HG02870 (cell line): Measurements from ENCODE around the gene CLDN10.
"Not testable (repeated sequence)": the region's sequence is repeated elsewhere in the genome, so short reads cannot be mapped to it uniquely, and the experiment has no call there.

Experiments
- ATAC-seq: cut with Tn5 transposase; IDR thresholded peaks from one replicate; pipeline ENCODE4 v1.9.1; 2021; ENCODE audit warnings: mild to moderate bottlenecking, moderate library complexity; ENCODE audit not compliant: unreplicated experiment

CLDN10 gene

DNA sequence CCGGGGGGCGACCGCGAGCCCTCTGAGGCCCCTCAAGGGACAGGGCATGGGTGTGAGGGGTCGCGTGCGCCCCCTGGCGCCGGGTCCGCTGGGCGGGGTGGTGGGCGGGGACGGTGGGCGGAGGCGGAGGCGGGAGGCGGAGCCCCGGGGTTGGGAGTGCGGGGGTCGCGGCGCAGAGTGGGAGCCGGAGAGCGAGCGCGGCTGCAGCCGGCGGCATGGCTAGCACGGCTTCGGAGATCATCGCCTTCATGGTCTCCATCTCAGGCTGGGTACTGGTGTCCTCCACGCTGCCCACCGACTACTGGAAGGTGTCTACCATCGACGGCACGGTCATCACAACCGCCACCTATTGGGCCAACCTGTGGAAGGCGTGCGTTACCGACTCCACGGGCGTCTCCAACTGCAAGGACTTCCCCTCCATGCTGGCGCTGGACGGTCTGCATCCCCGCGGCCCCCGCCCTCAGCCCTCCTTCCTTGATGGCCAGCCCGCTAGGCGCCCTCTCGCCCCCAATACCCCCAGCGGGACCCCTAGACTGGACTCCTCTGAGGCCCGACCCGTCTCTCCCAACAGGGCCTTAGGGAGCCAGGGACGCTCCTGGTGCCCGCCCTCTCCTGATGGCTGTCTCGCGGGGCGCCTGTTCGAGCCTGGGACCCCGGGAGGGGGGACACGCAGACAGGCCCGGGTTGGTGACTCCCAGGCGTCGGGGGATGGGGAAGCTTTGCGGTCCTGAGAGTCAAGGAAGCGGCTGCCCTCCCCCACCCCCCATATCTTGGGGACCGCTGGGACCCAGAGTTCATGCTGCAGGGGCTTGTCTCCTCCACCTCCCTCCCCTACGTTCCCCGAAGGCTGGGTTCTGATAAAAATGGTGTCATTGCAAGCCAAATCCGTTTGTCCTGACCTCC lies at the start of gene CLDN10:
Gene CLDN10, plus strand, starts transcription at position 182 of the 903 bp plus-strand sequence. Its CDS starts 34 bp downstream, at position 216.
- no peak for ATAC-seq

GRCh38 chr13:95503662-95504061 lies 48.9 kb upstream of the CLDN10 start:
- peak; percentile 74 for ATAC-seq

DNA sequence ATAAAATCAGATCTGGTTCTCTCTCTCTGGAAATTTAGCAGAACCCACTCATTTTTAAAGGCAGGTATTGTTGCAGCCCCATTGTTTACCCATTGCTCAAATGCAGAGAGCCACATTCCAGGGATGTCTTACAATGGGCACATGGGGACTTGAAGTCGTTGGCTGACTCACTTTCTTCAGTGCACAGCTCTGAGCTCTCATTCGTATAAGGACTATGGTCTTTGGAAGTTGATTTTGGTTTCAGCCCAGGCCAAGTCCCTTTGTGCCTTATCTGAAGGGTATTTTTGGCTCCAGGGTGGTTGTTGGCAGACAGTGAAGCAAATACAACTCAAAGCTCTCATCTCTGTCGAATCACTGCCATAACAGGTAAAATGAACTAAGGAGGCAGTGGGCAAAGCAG lies 47.3 kb upstream of the CLDN10 start:
- ATAC-seq, result no peak

DNA sequence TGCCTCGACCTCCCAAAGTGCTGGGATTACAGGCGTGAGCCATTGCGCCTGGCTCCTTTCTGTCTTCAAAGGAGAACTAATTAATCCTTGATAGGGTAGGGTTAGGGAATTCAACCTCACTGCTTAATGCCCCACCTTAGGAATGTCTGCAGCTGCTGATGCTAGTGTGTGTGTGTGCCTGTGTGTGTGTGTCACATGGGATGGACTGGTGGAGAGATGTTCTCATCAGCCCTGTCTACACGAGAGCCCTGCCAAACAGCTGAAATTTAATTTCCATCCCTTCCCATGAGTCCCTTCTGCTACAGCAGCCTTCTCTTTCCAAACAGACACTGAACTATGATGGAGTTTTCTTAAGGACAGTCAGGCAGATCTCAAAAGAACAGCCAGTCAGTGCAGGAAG lies 46.5 kb upstream of the CLDN10 start:
- no peak for ATAC-seq

DNA sequence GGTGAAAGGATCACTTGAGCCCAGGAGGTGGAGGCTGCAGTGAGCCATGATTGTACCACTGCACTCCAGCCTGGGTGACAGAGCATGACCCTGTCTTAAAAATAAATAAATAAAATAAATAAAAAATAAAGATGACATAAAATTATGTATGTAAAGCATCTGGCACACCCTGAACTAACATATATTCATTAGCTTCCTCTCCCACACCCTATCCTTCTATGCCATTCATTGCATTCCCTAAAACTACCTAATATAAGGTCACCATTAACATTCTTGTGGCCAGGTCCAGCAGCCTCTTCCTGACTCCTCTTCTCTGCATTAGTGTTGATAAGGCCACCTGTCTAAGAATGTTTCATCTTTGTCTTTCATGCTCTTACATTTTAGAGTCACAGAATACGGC lies 44.5 kb upstream of the CLDN10 start:
- ATAC-seq, result no peak

GRCh38 chr13:95508996-95509395 lies 43.5 kb upstream of the CLDN10 start:
- ATAC-seq, result no peak

- no peak for ATAC-seq
Observed at GRCh38 chr13:95509521-95510310, 42.8 kb upstream of the CLDN10 start.

DNA sequence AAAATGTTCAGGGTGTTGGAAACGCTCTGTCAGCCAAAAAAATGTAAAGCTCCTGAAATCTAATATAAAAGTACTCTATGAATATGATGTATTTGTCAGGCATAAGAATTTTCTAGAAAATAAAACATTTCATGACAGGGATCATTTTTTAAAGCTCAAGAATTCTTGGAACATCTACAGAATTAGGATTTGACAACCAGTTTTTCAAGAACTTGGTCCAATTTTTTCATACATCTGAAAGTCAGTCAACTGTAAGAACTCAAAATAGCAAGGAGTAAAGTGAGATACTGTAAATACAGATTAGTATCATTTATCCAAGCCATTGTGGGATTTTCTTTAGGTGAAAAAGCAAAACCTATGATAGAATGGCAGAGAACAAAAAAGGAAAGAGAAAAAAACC lies 41.6 kb upstream of the CLDN10 start:
- no peak for ATAC-seq

DNA sequence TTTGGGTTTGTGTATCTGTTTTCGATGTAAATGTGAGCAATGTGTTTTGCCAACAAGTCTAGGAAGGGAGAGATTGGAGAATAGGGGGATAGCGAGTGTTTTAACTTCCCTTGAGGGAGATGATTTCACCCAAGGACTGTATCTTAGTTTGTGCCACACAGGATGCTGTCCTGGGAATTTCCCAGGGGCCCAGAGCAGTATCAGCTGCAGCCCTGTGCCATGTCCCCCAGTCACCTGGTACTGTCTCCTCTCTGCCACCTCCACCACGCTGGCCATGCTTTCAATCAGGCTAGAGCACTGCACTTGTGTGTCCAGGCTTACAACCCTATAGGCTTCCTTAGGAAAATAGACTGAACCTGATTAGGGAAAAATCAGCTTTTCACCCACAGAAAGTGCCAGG lies 40.1 kb upstream of the CLDN10 start:
- no peak for ATAC-seq

DNA sequence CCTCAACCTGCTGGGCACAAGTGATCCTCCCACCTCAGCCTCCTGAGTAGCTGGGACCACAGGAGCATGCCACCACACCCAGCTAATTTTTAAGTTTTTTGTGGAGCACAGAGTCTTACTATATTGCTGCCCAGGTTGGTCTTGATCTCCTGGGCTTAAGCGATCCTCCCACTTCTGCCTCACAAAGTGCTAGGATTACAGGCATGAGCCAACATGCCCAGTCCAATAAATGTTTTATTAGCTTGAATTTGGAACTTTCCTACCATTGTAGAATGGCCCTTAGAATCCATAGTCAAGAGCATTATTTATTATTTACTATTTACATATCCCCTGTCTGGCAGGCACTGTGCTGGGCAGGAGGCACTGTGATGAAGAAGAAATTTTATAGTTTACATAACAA lies 39.6 kb upstream of the CLDN10 start:
- no peak for ATAC-seq

- not testable (repeated sequence) for ATAC-seq
Observed at GRCh38 chr13:95515606-95516005, 36.9 kb upstream of the CLDN10 start.

DNA sequence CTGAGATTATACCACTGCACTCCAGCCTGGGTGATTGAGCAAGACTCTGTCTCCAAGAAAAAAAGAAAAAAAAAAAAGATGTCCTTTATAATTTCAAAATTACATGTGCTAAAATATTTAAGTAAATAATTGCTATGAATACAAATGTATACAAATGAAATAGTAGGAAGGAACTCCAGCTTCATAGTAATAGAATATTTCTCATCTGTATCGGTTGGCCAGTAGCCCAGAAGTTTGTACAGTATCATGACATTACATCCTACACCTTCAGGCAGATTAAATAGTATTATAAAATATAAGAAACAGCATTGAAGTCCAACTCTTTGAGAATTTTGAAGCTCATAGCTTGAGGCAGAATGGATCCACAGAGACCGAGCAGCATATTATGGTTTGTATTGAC lies 36.5 kb upstream of the CLDN10 start:
- no peak for ATAC-seq

GRCh38 chr13:95516492-95516891 lies 36.0 kb upstream of the CLDN10 start:
- no peak for ATAC-seq

- ATAC-seq, result no peak
Observed at GRCh38 chr13:95523598-95523997, 28.9 kb upstream of the CLDN10 start.

GRCh38 chr13:95524264-95524901 lies 28.1 kb upstream of the CLDN10 start:
- ATAC-seq, result no peak

- no peak for ATAC-seq
Observed at GRCh38 chr13:95527955-95528354, 24.6 kb upstream of the CLDN10 start.

DNA sequence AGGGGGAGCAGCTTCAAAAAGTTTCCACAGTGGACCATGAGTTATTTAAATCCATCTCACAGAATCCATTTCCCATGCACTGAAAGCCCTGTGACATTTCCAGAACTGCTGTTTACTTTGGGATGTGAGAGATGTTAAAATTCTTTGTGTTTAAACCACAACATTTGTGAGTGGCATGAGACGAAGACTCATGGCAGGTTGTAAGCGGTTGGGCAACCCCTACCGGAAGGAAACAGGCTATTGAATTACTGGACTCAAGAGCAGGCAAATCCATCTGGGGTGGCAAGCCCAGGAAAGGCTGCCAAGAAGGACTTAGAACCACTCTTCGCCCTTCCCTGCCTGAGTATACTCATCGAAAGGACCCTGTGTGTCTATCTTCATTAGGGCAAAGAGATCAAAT lies 22.3 kb upstream of the CLDN10 start:
- no peak for ATAC-seq

GRCh38 chr13:95533545-95534160 lies 18.9 kb upstream of the CLDN10 start:
- ATAC-seq, result no peak

- ATAC-seq, result peak; percentile 57
Observed at GRCh38 chr13:95535243-95535642, 17.3 kb upstream of the CLDN10 start.

- no peak for ATAC-seq
Observed at GRCh38 chr13:95536632-95537241, 15.8 kb upstream of the CLDN10 start.

GRCh38 chr13:95540888-95541287 lies 11.6 kb upstream of the CLDN10 start:
- ATAC-seq, result no peak
